SK-N-SH (cell line): ENCODE results near the gene DLG4. TPM values are rescaled to one million over a fixed set of nuclear protein-coding genes. Genes with fewer than 3 reads are reported as not detected.

Experiments
- CTCF ChIA-PET: fragments of 300-600, 350-600 bp; formaldehyde crosslinking; extraction: SDS; loops from one replicate; lab custom pipeline; 2021; lab: Yijun Ruan, JAX
- POLR2A ChIA-PET: fragments of 350-600 bp; sonication (Branson Sonifier 250); formaldehyde crosslinking; extraction: SDS; loops from one replicate; lab custom pipeline; 2020; ENCODE audit warnings: antibody characterized with exemption, inconsistent platforms; lab: Yijun Ruan, JAX
- DNase-seq: peaks from one replicate; pipeline ENCODE4 v3.0.0; 2012
- H2AFZ ChIP-seq: fragments of 200-600 bp; sonication (generic); 2 replicates; pipeline ENCODE4 v1.8.1; 2016; ENCODE audit warnings: antibody characterized with exemption, mild to moderate bottlenecking, low read depth
- H3F3A ChIP-seq: fragments of 200-600 bp; sonication (generic); replicated peaks from 2 replicates; pipeline ENCODE3; 2016; ENCODE audit warnings: antibody characterized with exemption, mild to moderate bottlenecking; ENCODE audit not compliant: insufficient read depth
- H3K27ac ChIP-seq, 2 experiments: fragments of 200-500 bp in 1 of 2; fragments of 200-600 bp in 1 of 2; sonication (Bioruptor generic) in 1 of 2; sonication (generic), shearing (Covaris generic) in 1 of 2; 2 replicates each; pipeline versions ENCODE4 v1.5.1 to v1.6.1; 2014 to 2016; ENCODE audit warnings: low read depth in 2 of 2, inconsistent platforms in 1 of 2, low read length in 1 of 2, mild to moderate bottlenecking in 1 of 2, mixed read lengths in 1 of 2
- H3K27me3 ChIP-seq: fragments of 200-600 bp; sonication (generic), shearing (Covaris generic); 2 replicates; pipeline ENCODE4 v1.6.1; 2016; ENCODE audit warnings: mixed run types; ENCODE audit not compliant: insufficient read depth
- H3K36me3 ChIP-seq, 2 experiments: fragments of 200-500 bp in 1 of 2; fragments of 200-600 bp in 1 of 2; sonication (Bioruptor generic) in 1 of 2; sonication (generic) in 1 of 2; replicated peaks in 1 of 2; 2 replicates each; pipeline versions ENCODE3 to v1.5.1; 2014 to 2016; ENCODE audit warnings: low read length in 1 of 2, mild to moderate bottlenecking in 1 of 2; ENCODE audit not compliant: insufficient read depth in 2 of 2, control insufficient read depth in 1 of 2
- H3K4me1 ChIP-seq, 2 experiments: fragments of 200-500 bp in 1 of 2; fragments of 200-600 bp in 1 of 2; sonication (Bioruptor generic) in 1 of 2; sonication (generic), shearing (Covaris generic) in 1 of 2; 2 replicates each; pipeline versions ENCODE4 v1.5.1 to v1.6.1; 2014 to 2016; ENCODE audit warnings: low read depth in 1 of 2, low read length in 1 of 2, mixed run types in 1 of 2; ENCODE audit not compliant: insufficient read depth in 2 of 2, control insufficient read depth in 1 of 2
- H3K4me2 ChIP-seq: fragments of 200-600 bp; sonication (generic), shearing (Covaris generic); 2 replicates; pipeline ENCODE4 v1.6.1; 2017; ENCODE audit warnings: mixed run types
- H3K4me3 ChIP-seq, 2 experiments: fragments of 200-500 bp in 1 of 2; fragments of 200-600 bp in 1 of 2; sonication (Bioruptor generic) in 1 of 2; sonication (generic), shearing (Covaris generic) in 1 of 2; 2 replicates each; pipeline versions ENCODE4 v1.5.1 to v1.8.1; 2014 to 2016; ENCODE audit warnings: low read depth in 2 of 2, inconsistent platforms in 1 of 2, low read length in 1 of 2, mild to moderate bottlenecking in 1 of 2, mixed read lengths in 1 of 2, moderate library complexity in 1 of 2
- H3K79me2 ChIP-seq: fragments of 200-600 bp; sonication (generic); 2 replicates; pipeline ENCODE4 v1.8.1; 2017; ENCODE audit warnings: mild to moderate bottlenecking; ENCODE audit not compliant: insufficient read depth
- H3K9ac ChIP-seq: fragments of 200-600 bp; sonication (generic); 2 replicates; pipeline ENCODE4 v1.6.1; 2017; ENCODE audit warnings: mixed run types
- H3K9me2 ChIP-seq: fragments of 200-600 bp; sonication (generic); 2 replicates; pipeline ENCODE4 v1.6.1; 2017; ENCODE audit warnings: mixed run types
- H3K9me3 ChIP-seq: fragments of 200-600 bp; sonication (generic); 2 replicates; pipeline ENCODE4 v1.6.1; 2017; ENCODE audit warnings: mixed run types, mild to moderate bottlenecking, moderate library complexity
- H4K20me1 ChIP-seq: fragments of 200-600 bp; sonication (generic); 2 replicates; pipeline ENCODE4 v1.6.1; 2017; ENCODE audit warnings: mild to moderate bottlenecking, mixed run types; ENCODE audit not compliant: insufficient read depth
- CHD2 ChIP-seq: fragments of 150-350 bp; IDR thresholded peaks from 2 replicates; pipeline ENCODE4 v1.6.1; 2018; ENCODE audit warnings: low read length; ENCODE audit not compliant: partially characterized antibody
- CTCF ChIP-seq: fragments of 200-600 bp; sonication (generic); IDR thresholded peaks from 2 replicates; pipeline ENCODE4 v1.6.1; 2017; ENCODE audit warnings: antibody characterized with exemption, mild to moderate bottlenecking, moderate library complexity
- ELF1 ChIP-seq: IDR thresholded peaks from 2 replicates; pipeline ENCODE4 v1.4.0; 2012
- FOXM1 ChIP-seq: IDR thresholded peaks from 2 replicates; pipeline ENCODE4 v1.4.0; 2012; ENCODE audit warnings: low read depth, mild to moderate bottlenecking
- GABPA ChIP-seq: IDR thresholded peaks from 2 replicates; pipeline ENCODE4 v1.4.0; 2012; ENCODE audit warnings: low read depth, mild to moderate bottlenecking
- GATA2 ChIP-seq: sonication (generic); formaldehyde crosslinking; IDR thresholded peaks from 2 replicates; pipeline ENCODE4 v1.5.0; 2020; ENCODE audit warnings: mild to moderate bottlenecking, missing genetic modification reagents
- JUND ChIP-seq: IDR thresholded peaks from 2 replicates; pipeline ENCODE4 v1.4.0; 2012
- MAX ChIP-seq: IDR thresholded peaks from 2 replicates; pipeline ENCODE4 v1.4.0; 2012; ENCODE audit warnings: low read depth
- MEF2A ChIP-seq: IDR thresholded peaks from 2 replicates; pipeline ENCODE4 v1.4.0; 2012; ENCODE audit warnings: low read depth, borderline replicate concordance
- MXI1 ChIP-seq: IDR thresholded peaks from 2 replicates; pipeline ENCODE4 v1.6.1; 2012; ENCODE audit warnings: mild to moderate bottlenecking, low read depth, low read length, improper control_type of control experiment
- NFIC ChIP-seq: IDR thresholded peaks from 2 replicates; pipeline ENCODE4 v1.4.0; 2012; ENCODE audit warnings: borderline replicate concordance
- NRF1 ChIP-seq: IDR thresholded peaks from 2 replicates; pipeline ENCODE4 v1.6.1; 2012; ENCODE audit warnings: low read depth, mild to moderate bottlenecking, low read length
- PBX3 ChIP-seq: IDR thresholded peaks from 2 replicates; pipeline ENCODE4; 2012
- POLR2AphosphoS5 ChIP-seq: IDR thresholded peaks from 2 replicates; pipeline ENCODE4 v1.6.1; 2012; ENCODE audit warnings: low read depth, low read length
- RAD21 ChIP-seq: IDR thresholded peaks from 2 replicates; pipeline ENCODE4 v1.6.1; 2012; ENCODE audit warnings: mild to moderate bottlenecking, low read length
- RCOR1 ChIP-seq: fragments of 150-350 bp; IDR thresholded peaks from 2 replicates; pipeline ENCODE4 v1.6.1; 2017; ENCODE audit warnings: antibody characterized with exemption, low read length
- RFX5 ChIP-seq: IDR thresholded peaks from 2 replicates; pipeline ENCODE4 v1.6.1; 2012; ENCODE audit warnings: mild to moderate bottlenecking, improper control_type of control experiment, low read length
- RXRA ChIP-seq: IDR thresholded peaks from 2 replicates; pipeline ENCODE4 v1.4.0; 2012; ENCODE audit warnings: low read depth, mild to moderate bottlenecking, borderline replicate concordance
- SIN3A ChIP-seq: IDR thresholded peaks from 2 replicates; pipeline ENCODE4 v1.6.1; 2012; ENCODE audit warnings: low read depth, mild to moderate bottlenecking, low read length, moderate library complexity, borderline replicate concordance
- SMC3 ChIP-seq: IDR thresholded peaks from 2 replicates; pipeline ENCODE4 v1.6.1; 2012; ENCODE audit warnings: low read depth, low read length, improper control_type of control experiment
- TAF1 ChIP-seq: IDR thresholded peaks from 2 replicates; pipeline ENCODE4 v1.6.1; 2012; ENCODE audit warnings: low read depth, mild to moderate bottlenecking, low read length, moderate library complexity, borderline replicate concordance
- TEAD4 ChIP-seq: IDR thresholded peaks from 2 replicates; pipeline ENCODE4 v1.4.0; 2012; ENCODE audit warnings: mild to moderate bottlenecking, borderline replicate concordance; ENCODE audit not compliant: insufficient read depth
- USF1 ChIP-seq: IDR thresholded peaks from 2 replicates; pipeline ENCODE4 v1.4.0; 2012; ENCODE audit warnings: low read depth, borderline replicate concordance
- USF2 ChIP-seq: fragments of 150-350 bp; IDR thresholded peaks from 2 replicates; pipeline ENCODE4 v1.6.1; 2017; ENCODE audit warnings: antibody characterized with exemption, low read length, low read depth, borderline replicate concordance
- YY1 ChIP-seq: IDR thresholded peaks from 2 replicates; pipeline ENCODE4 v1.4.0; 2012; ENCODE audit warnings: low read depth, mild to moderate bottlenecking
- ZBTB33 ChIP-seq: IDR thresholded peaks from 2 replicates; pipeline ENCODE4 v1.4.0; 2012; ENCODE audit warnings: low read depth, borderline replicate concordance
- WGBS: methylation state at CpG from one replicate; pipeline ENCODE4 v1.1.6; 2017; ENCODE audit warnings: low lambda C conversion rate; 5-methylcytosine and 5-hydroxymethylcytosine counted together
- polyA plus RNA-seq, 3 experiments: library from polyadenylated mRNA; depleted of rRNA; stranded (reverse); fragments of >200 nt; gene quantifications; 2 replicates each; pipeline ENCODE4 v1.2.3, GENCODE V29; 2012

The DLG4 gene
- polyA plus RNA-seq (2012; rRNA removed): 22.1 and 30.5 TPM in 2 replicates
- polyA plus RNA-seq (2012; cell fraction: cytosol; rRNA removed): 14.0 and 19.9 TPM in 2 replicates
- 74.2 and 83.3 TPM in 2 replicates for polyA plus RNA-seq (2012; cell fraction: nucleus; rRNA removed)

GRCh38 chr17:7219812-7220592 lies at the start of gene DLG4, which contains the start of gene ACADVL:
Gene DLG4, minus strand, starts transcription at chr17:7219836.
Gene ACADVL, plus strand, starts transcription at chr17:7219938. Its CDS starts 47 bp downstream, at chr17:7219985.
- peaks cover 40% of the 10 kb centered on the region for H3K79me2 ChIP-seq
- no peaks in the 10 kb centered on the region for H3K27me3 ChIP-seq
- H3K9ac ChIP-seq: peak within 1 kb of the TSS; percentile 88
- H3K9me2 ChIP-seq: no peaks in the 10 kb centered on the region
- peaks cover 20 to 54% of the 10 kb centered on the region in 2 experiments; a peak in 3 of 4 replicates for H3K4me1 ChIP-seq
- WGBS: under 1% methylated on average over 19 of the region's 63 CpGs
- peaks cover 23 to 29% of the 10 kb centered on the region in 2 experiments for H3K36me3 ChIP-seq
- H2AFZ ChIP-seq: peak within 1 kb of the TSS; percentile 68
- peak within 1 kb of the TSS; percentile 100 for H3K4me2 ChIP-seq
- ChIA-PET CTCF (interaction anchor here (0.6 to 4.3 kb wide), 12 partner anchors 12 to 1093 kb away, joined by 3 to 44 read pairs (median 5); partner anchors contain the start of genes CTDNEP1, DVL2, GABARAP and PHF23), POLR2A (interaction anchor here (0.6 to 2.7 kb wide), 15 partner anchors 10 to 637 kb away, joined by 3 to 11 read pairs (median 4); partner anchors contain the start of genes CTDNEP1, DVL2, ELP5 and GABARAP)
- no peaks in the 10 kb centered on the region for H3K9me3 ChIP-seq
- H3K4me3 ChIP-seq: peak within 1 kb of the TSS; percentile 79 to 99
- H3F3A ChIP-seq: peaks cover 49% of the 10 kb centered on the region
- peak; percentile 90 for DNase-seq
- peak within 1 kb of the TSS; percentile 76 to 89 for H3K27ac ChIP-seq
- peaks cover 4% of the 10 kb centered on the region; the same call in 1 of the 2 replicates for H4K20me1 ChIP-seq
- 0 out of 2 replicates have a peak, but pooled peaks have one; percentile 11 for TF ChIP-seq RCOR1
- TF ChIP-seq MAX: peak; percentile 13; the same call in 1 of the 2 replicates
- TF ChIP-seq NFIC: peak; percentile 1; the same call in 1 of the 2 replicates
- TF ChIP-seq MEF2A: no peak
- TF ChIP-seq RAD21: no peak
- no peak for TF ChIP-seq USF1
- peak; percentile 58; the same call in 1 of the 2 replicates for TF ChIP-seq RXRA
- TF ChIP-seq SIN3A: peak; percentile 77; the same call in 1 of the 2 replicates
- no peak for TF ChIP-seq SMC3
- peak; percentile 40 for TF ChIP-seq GABPA
- no peak for TF ChIP-seq NRF1
- TF ChIP-seq CHD2: peak; percentile 59
- peak; percentile 43; the same call in 1 of the 2 replicates for TF ChIP-seq ELF1
- TF ChIP-seq JUND: peak; percentile 70
- TF ChIP-seq TEAD4: 0 out of 2 replicates have a peak, but pooled peaks have one; percentile 19
- no peak for TF ChIP-seq RFX5
- peak; percentile 80 for TF ChIP-seq TAF1
- TF ChIP-seq FOXM1: no peak
- TF ChIP-seq PBX3: no peak
- TF ChIP-seq YY1: peak; percentile 65
- peak; percentile 67 for TF ChIP-seq POLR2AphosphoS5
- TF ChIP-seq CTCF: no peak
- no peak for TF ChIP-seq GATA2 (CRISPR knock-in tag)
- TF ChIP-seq MXI1: peak; percentile 86
- TF ChIP-seq USF2: no peak
- TF ChIP-seq ZBTB33: no peak
